Adipocyte (in vitro differentiated cells): ENCODE data around the gene TBCB.
A peak's percentile ranks its signal among the peaks of the same experiment; 100 is the strongest.
"Not testable (repeated sequence)": the region's sequence is repeated elsewhere in the genome, so short reads cannot be mapped to it uniquely, and the experiment has no call there.

ENCODE experiments used
- DNase-seq: peaks from one replicate; pipeline ENCODE4 v3.0.0-alpha.2; 2015; ENCODE audit warnings: low read depth
- H3K27me3 ChIP-seq: replicated peaks from 2 replicates; pipeline ENCODE4 v1.7.0; 2013; ENCODE audit warnings: mild to moderate bottlenecking, low read length, moderate library complexity; ENCODE audit not compliant: control insufficient read depth, insufficient read depth
- H3K36me3 ChIP-seq: 2 replicates; pipeline ENCODE4 v1.7.0; 2013; ENCODE audit warnings: low read length, mild to moderate bottlenecking, moderate library complexity; ENCODE audit not compliant: control insufficient read depth, insufficient read depth, severe bottlenecking
- H3K4me1 ChIP-seq: 2 replicates; pipeline ENCODE4 v1.7.0; 2013; ENCODE audit warnings: mild to moderate bottlenecking, low read length, moderate library complexity; ENCODE audit not compliant: control insufficient read depth, insufficient read depth
- H3K4me3 ChIP-seq: 2 replicates; pipeline ENCODE4 v1.7.0; 2013; ENCODE audit warnings: mild to moderate bottlenecking, low read length, moderate library complexity
- H3K9ac ChIP-seq: 2 replicates; pipeline ENCODE4 v1.7.0; 2013; ENCODE audit warnings: mild to moderate bottlenecking, low read length, moderate library complexity
- H3K9me3 ChIP-seq: 2 replicates; pipeline ENCODE4 v1.7.0; 2013; ENCODE audit warnings: mild to moderate bottlenecking, low read length, moderate library complexity; ENCODE audit not compliant: control insufficient read depth

The TBCB gene

GRCh38 chr19:36120092-36120983 lies 5.1 kb downstream of the TBCB start:
- peaks cover 6% of the 10 kb centered on the region for H3K4me1 ChIP-seq
- H3K4me3 ChIP-seq = no peak overlapping the region
- no peaks in the 10 kb centered on the region for H3K27me3 ChIP-seq
- no peak for DNase-seq
- H3K36me3 ChIP-seq = peaks cover 54% of the 10 kb centered on the region
- H3K9me3 ChIP-seq = no peaks in the 10 kb centered on the region
- H3K9ac ChIP-seq = no peak overlapping the region

DNA sequence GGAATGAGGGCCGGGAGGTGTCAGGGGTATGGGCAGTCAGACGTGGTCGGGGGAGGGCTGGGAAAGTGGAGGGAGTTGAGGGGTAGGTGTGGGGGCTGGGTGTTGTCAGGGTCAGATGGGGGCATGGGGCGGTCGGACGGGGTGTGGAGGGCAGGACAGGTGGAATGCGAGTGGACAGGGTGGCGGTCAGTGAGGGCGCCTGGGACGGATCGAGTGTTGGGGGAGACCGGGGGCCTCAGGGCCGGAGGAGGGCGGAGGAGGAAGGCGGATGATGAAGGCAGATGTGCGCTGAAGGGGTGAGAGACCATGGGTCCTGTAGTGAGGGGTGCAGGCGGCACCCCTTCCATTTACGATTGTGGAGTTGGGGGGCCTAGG lies 5.7 kb downstream of the TBCB start:
- peaks cover 5% of the 10 kb centered on the region for H3K4me1 ChIP-seq
- no peaks in the 10 kb centered on the region for H3K9me3 ChIP-seq
- no peak overlapping the region for H3K4me3 ChIP-seq
- peaks cover 60% of the 10 kb centered on the region for H3K36me3 ChIP-seq
- no peak overlapping the region for H3K9ac ChIP-seq
- no peak for DNase-seq
- no peaks in the 10 kb centered on the region for H3K27me3 ChIP-seq

- H3K36me3 ChIP-seq = peaks cover 62% of the 10 kb centered on the region
- DNase-seq = no peak
- no peaks in the 10 kb centered on the region for H3K27me3 ChIP-seq
- H3K4me3 ChIP-seq = no peak overlapping the region
- H3K9me3 ChIP-seq = no peaks in the 10 kb centered on the region
- H3K4me1 ChIP-seq = no peaks in the 10 kb centered on the region
- no peak overlapping the region for H3K9ac ChIP-seq
Measured at GRCh38 chr19:36121486-36122124, 6.3 kb downstream of the TBCB start.

- DNase-seq = no peak
- H3K27me3 ChIP-seq = no peaks in the 10 kb centered on the region
- peaks cover 41% of the 10 kb centered on the region for H3K36me3 ChIP-seq
- no peak overlapping the region for H3K4me3 ChIP-seq
- H3K9ac ChIP-seq = no peak overlapping the region
- H3K9me3 ChIP-seq = no peaks in the 10 kb centered on the region
- peaks cover 11% of the 10 kb centered on the region for H3K4me1 ChIP-seq
Measured at GRCh38 chr19:36125557-36125956, 10.3 kb downstream of the TBCB start.

- Histone ChIP-seq H3K9ac (peak overlapping the region; percentile 91), H3K4me3 (peak overlapping the region; percentile 82), H3K36me3 (peaks cover 22% of the 10 kb centered on the region), H3K27me3 (no peaks in the 10 kb centered on the region), H3K9me3 (no peaks in the 10 kb centered on the region), H3K4me1 (peaks cover 11% of the 10 kb centered on the region)
- no peak for DNase-seq
Measured at GRCh38 chr19:36128392-36128736, 13.1 kb downstream of the TBCB start.

GRCh38 chr19:36131221-36131620 lies 16.0 kb downstream of the TBCB start:
- not testable (repeated sequence) for H3K4me3 ChIP-seq, H3K9ac ChIP-seq, H3K27me3 ChIP-seq, DNase-seq, H3K36me3 ChIP-seq, H3K9me3 ChIP-seq
- H3K4me1 ChIP-seq = peaks cover 11% of the 10 kb centered on the region

DNA sequence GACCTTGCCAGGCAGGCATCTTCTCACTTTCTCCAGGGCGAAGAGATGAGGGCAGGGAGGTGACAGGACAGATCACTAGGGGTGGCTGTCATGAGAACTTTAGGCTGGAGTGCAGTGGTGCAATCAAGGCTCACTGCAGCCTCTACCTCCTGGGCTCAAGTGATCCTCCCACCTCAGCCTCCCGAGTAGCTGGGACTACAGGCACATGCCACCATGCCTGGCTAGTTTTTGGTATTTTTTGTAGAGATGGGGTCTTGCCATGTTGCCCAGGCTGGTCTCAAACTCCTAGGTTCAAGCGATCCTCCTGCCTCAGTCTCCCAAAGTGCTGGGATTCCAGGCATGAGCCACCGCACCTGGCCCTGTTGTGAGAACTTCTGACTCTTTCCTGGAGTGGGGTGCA lies 19.6 kb downstream of the TBCB start:
- H3K36me3 ChIP-seq, H3K4me3 ChIP-seq, H3K9me3 ChIP-seq, H3K9ac ChIP-seq, H3K27me3 ChIP-seq, DNase-seq: not testable (repeated sequence)
- peaks cover 13% of the 10 kb centered on the region for H3K4me1 ChIP-seq

GRCh38 chr19:36136964-36137686 lies 21.9 kb downstream of the TBCB start:
- no peaks in the 10 kb centered on the region for H3K27me3 ChIP-seq
- no peak overlapping the region for H3K4me3 ChIP-seq
- H3K9ac ChIP-seq = no peak overlapping the region
- H3K4me1 ChIP-seq = peaks cover 20% of the 10 kb centered on the region
- H3K36me3 ChIP-seq = no peaks in the 10 kb centered on the region
- DNase-seq = peak; percentile 83
- H3K9me3 ChIP-seq = no peaks in the 10 kb centered on the region

DNA sequence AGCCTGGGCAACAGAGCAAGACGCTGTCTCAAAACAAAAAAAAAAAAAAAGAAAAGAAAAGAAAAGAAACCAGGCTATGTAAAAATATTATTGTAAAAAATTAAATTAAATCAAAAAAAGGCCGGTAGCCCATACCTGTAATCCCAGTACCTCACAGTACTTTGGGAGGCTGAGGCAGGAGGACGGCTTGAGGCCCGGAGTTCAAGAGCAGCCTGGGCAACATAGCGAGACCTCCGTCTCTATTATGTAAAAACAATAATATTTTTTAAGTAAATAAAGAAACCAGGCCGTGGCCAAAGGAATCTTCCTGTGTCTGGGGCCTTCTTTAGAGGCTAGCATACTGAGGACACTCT lies 23.8 kb downstream of the TBCB start:
- Histone ChIP-seq H3K4me3 (peak overlapping the region; percentile 98), H3K9ac (peak overlapping the region; percentile 100), H3K27me3 (no peaks in the 10 kb centered on the region), H3K36me3 (peaks cover 12% of the 10 kb centered on the region), H3K9me3 (no peaks in the 10 kb centered on the region), H3K4me1 (peaks cover 20% of the 10 kb centered on the region)
- no peak for DNase-seq

GRCh38 chr19:36139473-36140303 lies 24.4 kb downstream of the TBCB start, which contains the start of gene CAPNS1:
Gene CAPNS1, plus strand, starts transcription at chr19:36140066. Its CDS starts 946 bp downstream, at chr19:36141012.
- Histone ChIP-seq H3K27me3 (no peaks in the 10 kb centered on the region), H3K4me1 (peaks cover 20% of the 10 kb centered on the region), H3K4me3 (peak within 1 kb of the TSS; percentile 98), H3K9me3 (no peaks in the 10 kb centered on the region), H3K36me3 (peaks cover 18% of the 10 kb centered on the region), H3K9ac (peak within 1 kb of the TSS; percentile 100)
- DNase-seq = peak; percentile 99
